ENCODE results near the gene SNRK. TPM values are rescaled to one million over a fixed set of nuclear protein-coding genes. Genes with fewer than 3 reads are reported as not detected.

Gene SNRK
- total and polyA plus RNA-seq, 7 donors = 10.2 to 47.9 (median 35.1) TPM

DNA sequence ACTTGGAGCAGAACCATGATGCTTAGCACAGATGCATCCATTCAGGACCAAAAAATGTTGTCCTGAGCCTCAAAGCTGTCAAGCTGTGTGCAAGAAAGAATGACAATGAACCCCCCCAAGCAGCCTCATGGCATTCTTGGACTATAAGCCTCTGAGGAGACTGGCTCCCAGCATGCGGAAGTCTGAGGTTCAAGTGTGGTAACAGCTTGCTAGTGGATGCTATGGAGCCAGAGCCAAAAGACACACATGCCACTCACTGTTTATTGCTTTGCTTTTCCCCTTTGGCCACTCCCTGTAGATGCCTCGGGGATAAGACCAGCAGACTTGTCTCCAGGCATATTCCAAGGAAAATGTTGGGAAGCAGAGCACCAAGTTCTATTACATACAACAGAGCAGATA, 38.2 kb upstream of the SNRK start:
- TF ChIP-seq POLR2AphosphoS5 (IDR thresholded peaks at IDR 0.05) (no peak), EP300 (IDR thresholded peaks at IDR 0.05) (no peak), POLR2A (IDR thresholded peaks at IDR 0.05) (no peak)
- TF ChIP-seq, protein P1, sequence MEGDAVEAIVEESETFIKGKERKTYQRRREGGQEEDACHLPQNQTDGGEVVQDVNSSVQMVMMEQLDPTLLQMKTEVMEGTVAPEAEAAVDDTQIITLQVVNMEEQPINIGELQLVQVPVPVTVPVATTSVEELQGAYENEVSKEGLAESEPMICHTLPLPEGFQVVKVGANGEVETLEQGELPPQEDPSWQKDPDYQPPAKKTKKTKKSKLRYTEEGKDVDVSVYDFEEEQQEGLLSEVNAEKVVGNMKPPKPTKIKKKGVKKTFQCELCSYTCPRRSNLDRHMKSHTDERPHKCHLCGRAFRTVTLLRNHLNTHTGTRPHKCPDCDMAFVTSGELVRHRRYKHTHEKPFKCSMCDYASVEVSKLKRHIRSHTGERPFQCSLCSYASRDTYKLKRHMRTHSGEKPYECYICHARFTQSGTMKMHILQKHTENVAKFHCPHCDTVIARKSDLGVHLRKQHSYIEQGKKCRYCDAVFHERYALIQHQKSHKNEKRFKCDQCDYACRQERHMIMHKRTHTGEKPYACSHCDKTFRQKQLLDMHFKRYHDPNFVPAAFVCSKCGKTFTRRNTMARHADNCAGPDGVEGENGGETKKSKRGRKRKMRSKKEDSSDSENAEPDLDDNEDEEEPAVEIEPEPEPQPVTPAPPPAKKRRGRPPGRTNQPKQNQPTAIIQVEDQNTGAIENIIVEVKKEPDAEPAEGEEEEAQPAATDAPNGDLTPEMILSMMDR (IDR thresholded peaks at IDR 0.05) = no peak
- WGBS, 2 donors = 43 to 61% methylated on average over 2 of the region's 2 CpGs
- no peaks in the 10 kb centered on the region for H3K27me3 ChIP-seq
- H3K4me1 ChIP-seq = peaks cover 0 to 28% (median 22%) of the 10 kb centered on the region in 4 donors
- intact Hi-C loops (cut with DNase I) = no loop called here
- no peak for DNase-seq
- H3K27ac ChIP-seq = no peak overlapping the region
- H3K36me3 ChIP-seq = no peaks in the 10 kb centered on the region
- no peaks in the 10 kb centered on the region for H3K9me3 ChIP-seq
- H3K4me3 ChIP-seq = no peak overlapping the region

DNA sequence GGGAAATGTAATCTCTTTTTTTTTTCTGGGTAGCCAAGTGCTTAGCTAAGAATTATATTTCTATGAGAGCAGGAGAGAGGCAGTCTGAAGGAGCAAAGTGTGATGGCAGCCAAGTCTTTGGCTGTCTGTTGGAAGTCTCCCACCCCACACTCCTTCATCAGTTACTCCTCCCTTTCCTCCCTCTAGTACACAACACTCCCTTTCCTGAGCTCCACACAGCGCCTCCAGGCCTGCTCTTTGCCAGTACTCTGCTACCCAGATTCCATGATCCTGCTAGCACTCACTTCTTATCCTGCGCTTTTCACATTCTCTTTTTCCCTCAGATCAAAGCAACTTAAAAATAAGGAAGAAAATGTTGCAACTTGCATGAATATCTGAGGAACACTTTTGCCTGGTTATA, 37.4 kb upstream of the SNRK start:
- 90 to 92% methylated on average over 2 of the region's 2 CpGs for WGBS, 2 donors
- intact Hi-C loops (cut with DNase I) = no loop called here
- Histone ChIP-seq H3K9me3 (no peaks in the 10 kb centered on the region), H3K27ac (no peak overlapping the region), H3K36me3 (no peaks in the 10 kb centered on the region), H3K4me3 (no peak overlapping the region), H3K27me3 (no peaks in the 10 kb centered on the region), H3K4me1 (peaks cover 0 to 36% (median 30%) of the 10 kb centered on the region in 4 donors)
- DNase-seq = no peak
- TF ChIP-seq EP300 (IDR thresholded peaks at IDR 0.05) (no peak), POLR2A (IDR thresholded peaks at IDR 0.05) (no peak)
- TF ChIP-seq, protein P1 (IDR thresholded peaks at IDR 0.05) = no peak

DNA sequence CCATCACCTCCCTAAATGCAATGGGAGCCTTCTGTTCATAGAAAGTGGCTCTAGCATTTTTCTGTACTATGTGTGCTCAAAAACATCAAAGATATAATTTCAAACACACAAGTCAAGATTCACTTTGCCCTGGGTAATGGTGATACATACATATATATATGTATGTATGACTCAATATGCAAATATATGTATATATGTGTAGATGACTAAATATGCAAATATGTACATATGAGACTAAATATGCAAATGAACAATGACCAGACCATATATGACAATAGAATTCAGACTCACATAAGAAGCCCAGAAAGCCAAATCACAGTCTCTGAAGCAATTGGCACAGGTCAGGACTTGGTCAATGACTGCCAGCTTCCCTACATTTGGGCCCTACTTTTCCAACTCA, 36.9 kb upstream of the SNRK start:
- TF ChIP-seq POLR2A (IDR thresholded peaks at IDR 0.05) = no peak
- H3K9me3 ChIP-seq = no peaks in the 10 kb centered on the region
- no peak overlapping the region for H3K27ac ChIP-seq
- intact Hi-C loops (cut with DNase I) = no loop called here
- no peaks in the 10 kb centered on the region for H3K27me3 ChIP-seq
- H3K36me3 ChIP-seq = no peaks in the 10 kb centered on the region
- no peak for DNase-seq
- peaks cover 0 to 40% (median 32%) of the 10 kb centered on the region in 4 donors for H3K4me1 ChIP-seq
- H3K4me3 ChIP-seq = no peak overlapping the region

DNA sequence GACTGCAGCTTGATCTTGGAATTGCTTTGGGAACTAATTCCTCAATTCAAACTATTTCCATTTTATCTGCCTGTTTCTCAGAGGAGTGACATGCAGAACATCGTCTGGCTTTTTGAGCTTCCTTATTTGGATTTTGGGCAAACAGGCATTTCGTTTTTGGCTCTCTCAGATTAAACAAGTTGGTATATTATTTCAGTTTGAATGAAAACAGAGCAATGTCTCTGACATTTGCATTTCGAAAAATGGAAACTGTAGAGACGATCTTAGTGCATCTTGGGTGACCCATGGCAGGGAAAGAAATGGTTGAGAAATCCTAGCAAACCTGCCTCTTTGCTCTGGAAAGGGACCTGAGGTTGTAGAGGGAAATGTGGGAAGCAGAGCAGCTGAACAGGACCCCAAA, 33.0 kb upstream of the SNRK start:
- TF ChIP-seq POLR2AphosphoS5 (IDR thresholded peaks at IDR 0.05) = peak; percentile 34 to 80 (median 66)
- TF ChIP-seq POLR2A (IDR thresholded peaks at IDR 0.05) = no peak
- TF ChIP-seq EP300 (IDR thresholded peaks at IDR 0.05) = peak in 1 of 4 donors; percentile 6
- no peak overlapping the region for H3K4me3 ChIP-seq
- H3K27ac ChIP-seq = peak overlapping the region in 3 of 4 donors; percentile 48 to 51 (median 50)

DNA sequence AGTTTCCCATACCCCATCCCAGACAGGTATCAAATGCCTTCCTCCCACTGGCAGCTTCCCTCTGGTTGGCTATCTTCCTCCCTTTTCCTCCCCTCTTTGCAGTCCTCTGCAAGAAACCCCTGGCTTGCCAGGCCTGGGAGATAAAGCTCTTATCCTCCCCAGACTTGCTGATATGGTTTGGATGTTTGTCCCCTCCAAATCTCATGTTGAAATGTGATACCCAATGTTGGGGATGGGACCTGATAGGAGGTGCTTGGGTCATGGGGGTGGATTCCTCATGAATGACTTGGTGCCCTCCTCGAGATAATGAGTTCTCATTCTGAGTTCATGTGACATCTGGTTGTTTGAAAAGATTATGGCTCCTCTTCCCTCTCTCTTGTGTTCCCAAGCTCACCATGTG, 32.2 kb upstream of the SNRK start:
- H3K4me3 ChIP-seq = no peak overlapping the region
- H3K27ac ChIP-seq = peak overlapping the region in 2 of 4 donors; percentile 48 to 51
- WGBS, 2 donors = 70 to 79% methylated on average over 1 of the region's 1 CpG
- no peaks in the 10 kb centered on the region for H3K36me3 ChIP-seq
- no peaks in the 10 kb centered on the region for H3K27me3 ChIP-seq
- intact Hi-C loops (cut with DNase I) = no loop called here
- H3K9me3 ChIP-seq = no peaks in the 10 kb centered on the region
- peaks cover 0 to 25% (median 20%) of the 10 kb centered on the region in 4 donors for H3K4me1 ChIP-seq
- no peak for TF ChIP-seq EP300 (IDR thresholded peaks at IDR 0.05)
- TF ChIP-seq, protein P1 (IDR thresholded peaks at IDR 0.05) = no peak
- TF ChIP-seq POLR2A (IDR thresholded peaks at IDR 0.05) = no peak
- TF ChIP-seq POLR2AphosphoS5 (IDR thresholded peaks at IDR 0.05) = no peak
- DNase-seq = no peak

More for the DNA sequence above, 33.0 kb upstream of the SNRK start:
- DNase-seq = no peak
- Histone ChIP-seq H3K36me3 (no peaks in the 10 kb centered on the region), H3K4me1 (peaks cover 0 to 26% (median 20%) of the 10 kb centered on the region in 4 donors), H3K27me3 (no peaks in the 10 kb centered on the region), H3K9me3 (no peaks in the 10 kb centered on the region)
- WGBS, 2 donors = 72 to 78% methylated on average over 4 of the region's 4 CpGs
- intact Hi-C loops (cut with DNase I) = no loop called here

DNA sequence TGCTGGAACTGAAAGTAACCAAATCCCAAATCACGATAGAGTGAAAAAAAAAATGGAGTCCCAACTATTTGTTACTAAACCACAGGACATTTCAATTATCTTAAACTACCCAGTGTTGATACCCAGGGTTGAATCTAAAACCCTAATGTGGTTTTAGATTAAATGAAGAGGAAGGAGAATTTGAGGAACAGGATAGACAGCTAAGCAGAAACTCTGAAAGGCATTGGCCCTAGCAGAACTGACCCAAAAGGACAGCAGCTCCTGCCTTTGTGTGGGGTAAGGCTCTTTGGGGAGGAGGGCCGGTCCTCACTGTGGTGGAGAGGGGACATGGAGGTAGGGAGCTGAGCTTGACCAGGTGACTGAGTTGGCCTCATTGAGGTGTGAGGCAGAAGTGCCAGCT, 30.7 kb upstream of the SNRK start:
- H3K4me3 ChIP-seq = no peak overlapping the region
- no peak for TF ChIP-seq POLR2AphosphoS5 (IDR thresholded peaks at IDR 0.05)
- no peak for TF ChIP-seq POLR2A (IDR thresholded peaks at IDR 0.05)
- no peak for TF ChIP-seq EP300 (IDR thresholded peaks at IDR 0.05)
- TF ChIP-seq, protein P1 (IDR thresholded peaks at IDR 0.05) = no peak
- no peaks in the 10 kb centered on the region for H3K27me3 ChIP-seq
- peaks cover 0 to 25% (median 20%) of the 10 kb centered on the region in 4 donors for H3K4me1 ChIP-seq
- H3K9me3 ChIP-seq = no peaks in the 10 kb centered on the region
- H3K27ac ChIP-seq = no peak overlapping the region
- 78 to 95% methylated on average over 2 of the region's 2 CpGs for WGBS, 2 donors
- H3K36me3 ChIP-seq = no peaks in the 10 kb centered on the region
- no peak for DNase-seq
- intact Hi-C loops (cut with DNase I) = no loop called here
